Activated CD4-positive, alpha-beta T cell treated with anti-CD3 and anti-CD28 coated beads, Interleukin-10, Interleukin-2, amounts not matched to agents 100 ng/mL and 50 ng/mL, durations not matched to agents 16 hours and 8 hours (primary cell): ENCODE results near the gene ERC2.
"Not testable (repeated sequence)": the region's sequence is repeated elsewhere in the genome, so short reads cannot be mapped to it uniquely, and the experiment has no call there.

Source experiments
- DNase-seq: peaks from one replicate; pipeline ENCODE4 v3.0.0-alpha.2; 2020

Gene ERC2

DNA sequence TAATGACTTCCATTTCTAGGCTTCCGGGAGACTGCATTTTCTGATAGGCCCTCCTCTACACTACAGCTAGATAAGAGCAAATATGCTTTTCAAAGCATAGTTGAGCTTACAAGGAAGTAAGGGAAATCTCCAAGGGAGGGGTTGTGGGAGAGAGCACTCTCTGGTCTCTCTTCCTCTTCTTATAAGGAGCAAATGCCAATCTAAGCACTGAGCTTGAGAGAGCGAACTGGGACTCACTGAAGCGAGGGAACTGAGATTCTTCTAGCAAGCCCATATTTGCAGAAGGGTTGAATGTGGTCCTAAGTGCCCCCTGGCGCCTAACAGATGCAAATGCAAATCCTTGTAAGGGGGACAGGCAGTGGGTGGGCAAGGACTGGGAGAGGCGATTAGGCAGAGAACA lies 164.8 kb downstream of the ERC2 start:
- peak; percentile 54 for DNase-seq

DNA sequence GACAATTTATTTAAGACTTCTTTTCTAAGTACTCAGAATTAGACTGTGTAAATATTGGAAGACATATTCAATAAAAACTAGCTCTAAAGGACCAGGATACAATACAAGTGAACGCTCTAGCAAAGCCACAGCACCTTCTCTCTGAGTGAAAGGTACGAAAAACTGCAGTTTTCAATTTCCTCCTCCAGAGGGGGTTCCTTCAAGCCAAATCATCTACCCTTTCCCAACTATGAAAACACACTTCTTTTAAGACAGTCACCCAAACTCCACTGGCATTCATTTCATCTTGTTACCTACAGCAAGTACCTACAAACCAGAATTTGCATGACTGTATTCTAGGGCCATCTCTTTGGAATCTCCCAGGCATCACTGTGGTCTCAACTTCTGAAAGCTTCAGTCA lies 165.8 kb downstream of the ERC2 start:
- no peak for DNase-seq

DNA sequence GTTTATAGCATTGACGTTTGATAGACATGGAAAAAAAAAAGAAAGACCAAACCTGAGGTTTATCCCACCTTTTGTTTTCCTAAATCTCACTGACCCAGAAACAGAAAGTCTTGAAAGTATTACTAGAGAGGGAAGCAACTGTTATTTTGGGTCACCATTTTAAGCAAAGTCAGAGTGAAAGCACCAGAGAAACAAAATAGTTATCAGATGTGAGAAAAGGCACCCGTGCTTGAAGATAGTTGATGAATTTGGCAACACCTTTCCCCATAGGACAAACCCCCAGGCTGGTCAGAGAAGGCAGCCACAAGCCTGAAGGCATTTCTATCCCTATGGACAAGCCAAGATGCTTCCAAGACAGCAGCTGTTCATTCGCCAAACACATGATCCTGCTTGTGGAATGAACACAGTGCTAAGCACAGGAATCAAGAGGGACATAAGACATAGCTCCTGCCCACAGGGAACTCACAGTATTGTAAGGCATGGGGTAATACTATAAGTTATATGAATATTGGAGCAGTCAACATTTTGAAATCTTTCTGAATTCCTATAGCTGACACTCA lies 170.9 kb downstream of the ERC2 start:
- DNase-seq, result no peak

DNA sequence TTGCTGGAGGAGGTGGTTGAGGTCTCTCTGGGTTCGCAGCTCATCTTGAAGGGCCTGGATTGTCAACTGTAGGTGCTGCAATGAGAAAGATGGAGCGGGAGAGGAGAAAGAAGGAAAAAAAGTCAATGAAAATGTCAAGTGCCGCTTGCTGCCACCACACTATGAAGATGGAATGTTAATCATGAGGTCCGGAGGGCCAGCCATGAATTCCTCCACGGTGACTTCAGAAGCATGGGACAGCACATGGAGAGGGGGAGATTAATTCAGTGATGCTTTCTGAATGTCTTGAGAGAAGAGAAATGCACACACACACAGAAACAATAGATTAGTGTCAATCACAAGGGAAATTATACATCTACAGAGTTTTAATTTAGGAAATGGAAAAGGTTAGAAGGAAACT lies 171.9 kb downstream of the ERC2 start:
- no peak for DNase-seq

DNA sequence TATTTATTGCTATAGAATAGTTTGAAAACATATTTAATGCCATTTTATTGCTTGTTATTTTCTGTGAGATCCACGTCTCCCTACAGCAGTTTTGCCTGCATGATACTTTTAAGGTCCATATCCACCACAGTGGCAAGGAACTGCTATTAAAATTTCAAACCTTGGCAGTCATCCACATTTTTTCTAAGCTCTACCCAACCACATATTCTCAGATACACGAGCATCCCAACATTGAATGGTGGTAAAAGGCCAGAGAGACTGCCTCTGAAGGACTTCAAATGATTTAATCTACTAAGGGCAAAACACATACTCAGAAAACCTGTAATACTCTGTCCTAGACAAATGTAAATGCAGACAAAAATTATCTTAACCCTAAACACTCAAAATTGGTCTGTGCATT lies 173.1 kb downstream of the ERC2 start:
- DNase-seq, result no peak

DNA sequence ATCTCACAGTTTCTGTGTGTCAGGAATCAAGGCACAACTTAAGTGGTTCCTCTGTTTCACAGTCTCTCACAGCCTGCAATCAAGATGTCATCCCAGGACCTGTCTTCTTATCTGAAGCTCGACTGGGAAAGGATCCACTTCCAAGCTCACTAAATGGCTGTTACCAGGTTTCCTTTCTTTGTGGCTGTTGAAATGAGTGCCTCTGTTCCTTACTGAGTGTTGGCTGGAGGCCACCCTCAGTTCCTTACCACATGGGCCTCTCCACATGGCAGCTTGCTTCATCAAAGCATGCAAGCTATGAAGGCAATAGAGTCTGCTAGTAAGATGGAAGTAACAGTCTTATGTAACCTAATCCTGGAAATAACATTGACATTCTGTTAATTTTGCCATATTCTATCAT lies 174.0 kb downstream of the ERC2 start:
- no peak for DNase-seq

DNA sequence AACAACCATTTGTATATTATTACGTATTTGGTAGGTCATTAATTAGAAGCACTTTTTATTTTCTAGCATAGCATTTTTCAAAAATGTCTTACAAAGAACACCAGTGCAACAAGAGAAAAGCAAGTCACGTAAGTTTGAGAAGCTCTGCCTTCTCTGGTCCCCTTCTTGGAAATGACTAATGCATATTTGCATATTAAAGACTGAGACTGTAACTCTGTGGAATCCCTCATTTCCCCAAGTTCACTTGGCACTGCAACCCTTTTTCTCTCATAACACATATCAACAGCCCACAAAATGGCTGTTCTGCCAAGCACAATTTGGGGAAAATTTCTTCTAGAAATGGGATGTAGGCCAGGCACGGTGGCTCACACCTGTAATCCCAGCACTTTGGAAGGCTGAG lies 176.3 kb downstream of the ERC2 start:
- peak; percentile 66 for DNase-seq

DNA sequence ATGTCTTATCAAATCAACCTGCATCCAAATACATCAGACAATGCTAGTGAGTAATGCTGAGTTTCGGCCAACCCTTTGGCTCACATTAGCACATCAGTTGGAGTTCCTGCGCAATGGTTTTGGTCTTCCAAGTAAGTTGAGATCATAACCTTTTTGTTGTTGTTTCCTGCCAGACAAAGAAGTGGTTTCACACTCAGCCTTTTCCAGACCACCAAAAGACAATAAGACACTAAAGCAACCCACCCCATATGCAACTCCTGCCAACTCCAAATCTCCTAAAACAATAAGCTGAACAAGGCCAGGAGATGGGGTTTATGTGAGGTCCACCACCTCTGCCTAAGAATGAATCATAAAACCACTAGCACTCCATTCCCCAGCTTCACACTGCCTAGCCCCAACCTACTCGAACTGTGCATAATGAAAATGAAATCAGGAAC lies 177.0 kb downstream of the ERC2 start:
- DNase-seq, result peak; percentile 72

DNA sequence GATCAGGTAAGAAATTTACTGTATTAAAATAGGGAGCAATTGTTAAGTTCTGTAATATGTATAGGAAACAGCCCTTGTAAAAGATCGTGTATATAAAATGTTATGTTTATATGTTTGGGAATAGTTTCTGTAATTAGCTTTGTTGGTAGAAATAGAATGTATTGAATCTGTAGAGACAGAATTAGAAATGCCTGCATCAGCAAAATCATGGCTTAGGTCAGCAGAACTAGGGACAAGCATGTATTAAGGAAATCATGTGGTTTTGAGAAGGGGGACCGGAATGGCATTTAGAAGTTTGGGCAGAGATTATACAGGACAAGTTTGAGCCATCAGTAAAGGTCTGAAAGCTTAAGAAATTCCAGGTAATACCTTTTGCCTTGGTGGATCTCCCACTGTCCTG lies 177.9 kb downstream of the ERC2 start:
- no peak for DNase-seq

DNA sequence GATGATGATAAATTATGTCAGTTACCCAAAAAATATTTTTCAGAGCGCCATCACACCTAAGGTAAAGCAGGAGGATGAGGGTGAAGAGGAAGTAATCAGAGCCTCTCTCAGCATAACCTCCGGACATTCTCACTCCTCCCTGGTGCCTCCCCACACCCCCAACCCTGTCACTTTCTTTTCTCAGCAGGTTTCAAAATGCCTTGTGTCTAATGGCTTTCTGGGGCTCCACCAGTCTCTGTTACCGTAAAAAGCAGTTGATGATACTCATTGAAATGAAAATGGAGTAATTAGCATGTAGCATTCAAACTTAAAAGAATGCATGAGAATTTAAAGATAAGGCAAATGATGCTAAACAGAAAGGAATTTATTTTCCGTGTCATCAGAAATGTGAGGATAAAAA lies 180.0 kb downstream of the ERC2 start:
- DNase-seq, result no peak

DNA sequence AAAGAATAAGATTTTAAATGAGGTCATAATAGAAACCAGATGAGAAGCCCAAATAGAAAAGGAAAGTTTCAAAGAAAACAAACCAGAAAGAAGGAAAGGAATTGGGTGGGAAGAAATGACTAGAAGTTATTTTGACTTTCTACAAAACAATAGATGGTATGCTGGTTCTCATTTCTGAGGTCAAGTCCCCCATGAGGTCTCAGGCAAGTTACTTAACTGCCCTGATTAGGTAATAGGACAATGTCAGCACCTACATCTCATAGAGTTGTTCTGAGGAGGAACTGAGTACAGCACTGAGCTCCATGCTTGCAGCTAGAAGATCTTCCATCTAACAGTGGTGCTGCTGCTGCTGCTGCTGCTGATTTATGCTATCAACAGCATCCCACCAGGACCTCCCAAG lies 185.9 kb downstream of the ERC2 start:
- DNase-seq, result no peak

DNA sequence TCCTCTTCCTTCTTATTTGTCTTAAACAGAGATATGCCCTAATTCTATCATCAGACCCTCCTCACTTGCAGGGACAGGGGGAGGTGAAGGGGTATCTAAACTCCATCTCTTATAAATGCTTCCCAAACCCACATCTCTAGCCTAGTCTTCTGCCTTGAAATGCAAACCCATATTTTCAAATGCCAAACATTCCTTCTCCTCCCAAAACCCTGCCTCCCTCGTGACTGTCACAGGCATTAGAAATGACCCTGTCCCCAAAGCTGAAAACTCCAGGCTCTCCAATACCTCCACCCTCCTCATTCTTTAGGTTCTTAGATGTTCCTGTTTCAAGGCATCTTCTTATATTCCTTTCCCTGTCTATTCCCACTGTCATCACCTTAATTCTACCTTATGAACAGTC lies 191.0 kb downstream of the ERC2 start:
- DNase-seq, result no peak

DNA sequence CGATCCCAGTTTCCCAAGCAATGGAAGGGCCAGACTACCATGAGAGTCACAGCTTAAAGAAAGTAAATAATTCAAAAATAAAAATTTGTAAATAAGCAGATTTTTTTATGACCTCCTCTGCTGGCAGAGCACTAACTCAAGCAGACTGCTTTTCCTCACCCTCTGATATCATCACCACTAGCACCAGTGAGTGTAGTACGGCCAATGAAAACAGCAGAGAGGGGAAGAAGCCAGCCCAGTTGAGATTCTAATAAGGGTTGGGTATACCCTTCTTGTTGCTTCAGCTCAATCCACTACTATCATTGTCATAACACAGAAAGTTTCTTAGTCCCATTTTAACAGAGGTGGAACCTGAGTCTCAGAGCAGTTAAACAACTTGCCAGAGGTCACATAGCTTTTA lies 193.1 kb downstream of the ERC2 start:
- no peak for DNase-seq

DNA sequence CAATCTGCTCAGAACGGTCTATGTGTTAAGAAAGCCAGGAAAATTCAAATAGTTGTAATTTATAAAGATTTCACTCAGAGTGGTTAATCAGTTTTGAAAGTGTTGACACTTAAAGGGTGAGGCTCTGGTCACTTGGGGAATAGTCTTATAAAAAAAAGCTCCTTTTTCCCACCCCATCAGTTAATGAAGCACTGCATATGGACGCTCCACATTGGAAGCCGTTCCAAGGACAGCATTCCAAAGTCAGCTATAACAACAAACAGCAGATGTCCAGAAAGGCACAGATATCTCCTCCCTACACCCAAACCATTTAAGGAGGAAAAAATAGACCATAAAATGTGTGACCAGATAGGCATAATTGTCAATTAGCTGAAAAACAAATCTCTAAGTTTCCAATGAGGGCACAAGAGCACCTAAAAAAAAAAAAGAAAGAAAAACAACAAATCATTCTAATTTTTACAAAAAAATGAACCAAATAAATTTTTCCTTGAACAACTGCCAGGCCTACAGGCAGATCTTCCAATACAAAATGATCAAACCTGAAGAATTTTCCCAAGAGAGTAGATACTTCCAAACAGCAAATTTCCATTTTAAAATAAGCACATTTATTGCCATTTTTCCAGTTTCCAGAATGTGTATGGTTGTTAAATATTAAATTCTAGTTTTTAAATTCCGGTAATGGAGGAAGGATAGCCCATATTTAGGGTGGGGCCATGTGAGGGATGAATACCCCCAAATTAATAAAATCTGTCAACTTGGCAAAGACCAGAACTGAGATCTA lies 198.3 kb downstream of the ERC2 start:
- no peak for DNase-seq

DNA sequence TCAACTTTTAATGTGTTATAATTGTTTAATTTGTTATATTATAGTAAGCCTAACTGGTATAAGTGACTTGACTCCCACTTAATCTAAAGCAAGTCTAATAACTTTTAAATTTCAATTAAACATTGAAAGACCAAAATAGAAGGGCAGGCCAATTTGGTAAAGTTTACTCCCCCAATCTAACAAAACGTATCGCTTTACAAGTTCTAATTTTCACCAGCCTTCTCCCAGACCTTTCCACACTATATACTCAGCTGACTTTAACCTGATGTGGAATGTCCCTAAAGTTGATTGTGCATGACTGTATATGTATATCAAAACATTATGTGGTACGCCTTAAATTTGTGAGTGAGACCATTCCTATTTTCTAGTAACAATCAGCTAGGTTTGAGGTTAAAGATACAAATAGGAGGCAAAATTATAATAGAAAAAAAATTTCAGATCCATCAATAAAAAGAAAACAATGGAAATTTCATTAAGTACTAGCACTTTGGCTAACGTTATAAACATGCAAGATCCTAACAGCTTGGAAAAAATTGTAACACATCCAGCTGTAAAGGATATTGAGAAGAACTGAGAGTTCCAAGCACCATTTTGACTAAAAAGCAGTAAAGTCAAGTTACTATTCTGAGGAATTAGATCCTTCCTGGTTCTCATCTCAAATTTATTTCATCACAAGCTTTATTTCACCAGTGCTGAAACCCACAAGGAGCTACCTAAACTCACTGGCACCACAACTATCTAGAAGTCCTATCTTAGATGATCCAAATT lies 199.5 kb downstream of the ERC2 start:
- DNase-seq, result no peak

DNA sequence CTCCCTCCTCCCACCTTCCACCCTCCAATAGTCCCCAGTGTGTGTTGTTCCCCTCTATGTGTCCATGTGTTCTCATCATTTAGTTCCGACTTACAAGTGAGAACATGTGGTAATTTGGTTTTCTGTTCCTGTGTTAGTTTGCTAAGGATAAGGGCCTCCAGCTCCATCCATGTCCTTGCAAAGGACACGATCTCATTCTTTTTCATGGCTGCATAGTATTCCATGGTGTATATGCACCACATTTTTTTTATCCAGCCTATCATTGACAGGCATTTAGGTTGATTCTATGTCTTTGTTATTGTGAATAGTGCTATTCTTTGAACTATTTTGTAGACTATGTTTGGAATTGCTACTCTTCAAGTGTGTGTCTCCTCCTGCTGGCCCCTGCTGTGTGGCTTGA lies 206.4 kb downstream of the ERC2 start:
- DNase-seq, result not testable (repeated sequence)

DNA sequence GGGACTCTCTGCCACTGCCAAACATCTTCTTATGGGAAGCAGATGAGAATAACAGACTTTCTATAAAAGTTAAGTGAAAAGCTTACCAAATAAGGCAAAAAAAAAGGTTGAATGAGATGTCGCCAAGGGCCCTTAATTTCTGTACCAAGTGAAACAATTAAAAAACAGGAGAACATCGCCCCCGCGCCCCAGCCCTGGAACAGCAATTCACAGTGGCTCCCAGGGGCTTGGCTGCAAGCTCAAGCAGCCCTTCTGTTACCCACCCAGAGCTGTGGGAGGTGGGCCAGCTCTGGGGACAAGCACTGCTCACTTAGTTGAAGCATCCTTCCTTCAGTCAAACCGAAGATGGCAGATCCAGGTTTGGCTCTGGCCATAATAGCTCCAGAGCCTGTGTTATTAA lies 208.0 kb downstream of the ERC2 start:
- DNase-seq, result no peak

DNA sequence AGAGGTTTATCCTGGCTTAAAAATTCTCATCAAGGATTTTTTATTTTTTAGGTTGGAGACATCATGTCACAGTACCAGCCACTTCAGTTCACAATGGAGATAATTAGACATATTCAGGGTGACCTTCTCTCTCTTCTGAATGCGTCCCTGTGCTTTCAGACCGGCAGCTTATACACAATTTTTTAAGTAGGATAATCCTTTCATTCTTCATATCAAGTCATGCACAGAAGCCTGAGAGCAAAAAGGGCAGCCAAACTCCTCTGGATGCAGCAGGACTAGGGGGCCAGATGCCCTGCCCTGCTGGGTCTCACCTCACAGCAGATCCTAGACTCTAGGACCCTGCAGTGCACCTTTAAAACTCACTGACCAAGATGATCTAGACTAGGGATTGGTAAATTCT lies 210.4 kb downstream of the ERC2 start:
- no peak for DNase-seq

DNA sequence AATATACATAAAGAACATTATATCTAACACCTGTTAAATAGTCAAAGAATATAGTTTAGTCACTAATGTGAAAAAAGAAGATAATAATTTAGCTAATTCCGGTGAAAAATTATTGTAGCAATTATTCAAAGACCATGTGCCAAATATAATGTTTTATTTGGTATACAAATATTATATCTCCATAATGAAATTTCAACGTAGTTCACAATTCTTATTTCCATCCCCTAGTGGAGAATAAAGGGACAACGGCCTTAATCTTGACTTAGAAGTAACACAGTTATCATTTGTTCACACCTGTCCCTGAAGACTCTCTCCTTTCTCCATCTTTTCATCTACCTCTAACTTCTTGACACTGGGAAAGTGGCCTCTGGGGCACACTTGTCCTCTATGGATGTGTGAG lies 213.4 kb downstream of the ERC2 start:
- no peak for DNase-seq

DNA sequence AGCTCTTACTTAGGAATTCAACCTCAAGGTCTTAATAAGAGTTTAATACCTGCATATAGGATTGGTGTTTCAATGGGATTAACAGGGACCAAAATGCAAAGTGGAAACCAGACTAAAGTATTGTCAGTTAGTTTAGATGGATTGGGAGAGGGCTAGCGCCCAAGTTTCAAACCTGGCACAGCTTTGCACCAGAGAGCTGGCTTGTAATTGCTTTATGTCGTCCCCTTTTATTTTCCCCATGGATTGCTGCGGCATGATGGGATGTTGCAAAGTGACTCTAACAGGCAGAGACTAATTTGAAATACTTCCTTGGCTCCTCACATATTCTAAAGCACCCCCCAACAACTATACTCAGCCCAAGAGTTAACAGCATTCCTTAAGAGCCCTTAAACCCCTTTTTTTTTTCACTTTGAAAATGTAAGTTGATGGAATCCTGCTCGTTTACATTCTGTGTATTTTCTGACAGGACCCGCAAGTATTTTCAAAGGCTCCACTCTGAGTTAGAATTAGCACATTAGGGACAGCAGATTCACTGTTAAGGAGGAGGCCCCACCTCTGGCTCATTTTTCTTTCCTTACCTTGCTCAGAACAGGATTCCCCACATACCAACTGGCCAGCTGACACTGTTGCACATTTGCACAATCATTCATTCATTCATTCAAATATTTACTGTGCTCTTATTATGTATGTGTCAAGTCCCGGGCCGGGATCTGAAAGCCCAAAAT lies 214.2 kb downstream of the ERC2 start:
- DNase-seq, result no peak

DNA sequence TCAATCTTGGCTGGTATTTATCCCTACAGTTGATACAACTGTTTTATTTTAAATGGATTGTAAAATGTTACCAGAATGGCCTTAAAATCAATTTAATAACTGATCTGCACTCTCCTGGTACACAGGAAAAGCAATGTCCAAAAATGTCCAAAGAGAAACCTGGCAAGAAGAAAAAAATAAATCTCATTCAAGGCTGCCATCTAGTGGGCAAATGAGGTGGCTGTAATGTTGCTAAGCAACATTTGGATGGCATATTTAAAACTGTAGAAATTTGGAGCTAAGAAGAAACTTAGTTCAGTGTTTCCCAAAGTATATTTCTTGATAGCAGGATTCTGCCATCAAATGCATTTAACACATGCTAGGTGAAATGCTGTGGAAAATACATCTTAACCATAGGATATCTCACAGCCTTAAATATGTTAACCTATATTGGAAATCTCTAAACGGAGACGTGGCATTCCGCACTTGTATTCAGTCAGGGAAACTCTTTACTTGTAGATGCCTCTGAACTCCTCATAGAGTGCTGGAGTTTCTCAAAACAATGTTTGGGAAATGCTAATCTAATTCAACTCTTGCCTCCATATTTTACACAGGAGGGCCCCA lies 216.8 kb downstream of the ERC2 start:
- peak; percentile 40 for DNase-seq

DNA sequence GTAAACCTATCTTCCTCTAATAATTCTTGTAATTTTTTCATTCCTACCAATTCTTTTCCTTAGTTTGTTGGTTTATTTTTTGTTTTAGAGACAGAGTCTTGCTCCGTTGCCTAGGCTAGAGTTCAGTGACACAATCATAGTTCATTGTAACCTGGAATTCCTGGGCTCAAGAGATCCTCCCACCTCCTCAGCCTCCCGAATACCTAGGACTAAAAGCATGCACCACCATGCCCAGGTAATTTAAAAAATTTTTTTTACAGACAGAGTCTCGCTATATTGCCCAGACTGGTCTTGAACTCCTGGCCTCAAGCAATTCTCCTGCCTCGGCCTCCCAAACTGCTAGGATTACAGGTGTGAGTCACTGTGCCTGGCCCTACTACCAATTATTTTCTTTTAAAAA lies 220.2 kb downstream of the ERC2 start:
- DNase-seq, result no peak

DNA sequence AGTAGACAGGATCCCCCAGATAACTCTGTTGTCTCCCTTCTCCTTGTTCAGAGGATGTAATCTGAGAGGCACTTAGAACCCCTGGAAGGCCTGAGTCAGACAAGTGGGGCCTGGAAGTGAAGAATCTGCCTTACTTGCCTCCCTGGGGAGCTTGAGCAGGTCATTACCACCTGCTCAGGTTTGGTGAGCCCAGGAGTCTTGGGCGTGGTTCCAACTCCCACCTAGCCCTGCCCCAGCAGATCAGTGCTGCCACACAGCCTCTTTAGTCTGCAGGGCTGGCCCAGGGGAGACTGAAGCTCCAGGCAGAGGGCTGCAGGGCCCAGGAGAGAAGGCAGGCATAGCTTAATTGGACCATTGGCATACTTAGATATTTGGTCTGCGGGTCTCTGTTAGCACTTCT lies 230.0 kb downstream of the ERC2 start:
- DNase-seq, result no peak
